Breast epithelium (tissue), 4 donors: ENCODE results near the gene PXDN. TPM values are rescaled to one million over a fixed set of nuclear protein-coding genes. Genes with fewer than 3 reads are reported as not detected.

Source experiments
- DNase-seq, 2 donors: peaks; one replicate each; pipeline ENCODE4 v3.0.0-alpha.2; 2019; ENCODE audit warnings: low spot score in 2 of 2
- H3K27ac ChIP-seq, 2 donors: fragments of 200-600 bp; sonication (generic) in 1 of 2; one replicate each; pipeline ENCODE4 v1.5.1; 2016 to 2019; ENCODE audit warnings: mild to moderate bottlenecking in 1 of 2
- H3K27me3 ChIP-seq, 2 donors: fragments of 200-600 bp; sonication (generic) in 1 of 2; one replicate each; pipeline versions ENCODE4 v1.5.1 to v1.6.0; 2017 to 2019; ENCODE audit warnings: control low read depth in 1 of 2, mild to moderate bottlenecking in 1 of 2
- H3K36me3 ChIP-seq: fragments of 200-600 bp; one replicate; pipeline ENCODE4 v1.5.1; 2019
- H3K4me1 ChIP-seq, 2 donors: fragments of 200-600 bp; sonication (generic); one replicate each; pipeline ENCODE4 v1.5.1; 2016 to 2019; ENCODE audit warnings: control low read depth in 1 of 2
- H3K4me3 ChIP-seq, 3 donors: fragments of 200-600 bp; sonication (generic); 1 replicate in 2 of 3; 2 replicates in 1 of 3; pipeline ENCODE4 v1.5.1; 2016 to 2019; ENCODE audit warnings: mild to moderate bottlenecking in 3 of 3, moderate library complexity in 2 of 3
- H3K9me3 ChIP-seq, 2 donors: fragments of 200-600 bp; sonication (generic) in 1 of 2; one replicate each; pipeline ENCODE4 v1.5.1; 2016 to 2019; ENCODE audit warnings: control low read depth in 1 of 2
- POLR2A ChIP-seq: fragments of 450-650 bp; IDR thresholded peaks from one replicate; pipeline ENCODE4 v1.6.1; 2016; ENCODE audit warnings: antibody characterized with exemption, mild to moderate bottlenecking, moderate library complexity
- POLR2AphosphoS5 ChIP-seq, 3 donors: sonication (generic); formaldehyde crosslinking; IDR thresholded peaks; one replicate each; pipeline ENCODE4 v1.6.1; 2017; ENCODE audit warnings: antibody characterized with exemption in 3 of 3
- intact Hi-C: fragments of 100-400 bp; cut with DNase I; formaldehyde crosslinking; loops from one replicate; pipeline ENCODE4 v1.15.1; 2023; ENCODE audit warnings: low total_unique reads
- total RNA-seq, 3 donors: library from RNA; depleted of rRNA; stranded (reverse); fragments of >200 nt; gene quantifications; one replicate each; pipeline ENCODE4 v1.1.0, GENCODE V29; 2016
- TF ChIP-seq, protein P1 (sequence below), 3 donors: fragments of 450-650 bp; IDR thresholded peaks; one replicate each; pipeline ENCODE4 v1.5.1; 2016 to 2017; ENCODE audit warnings: antibody characterized with exemption in 3 of 3, mild to moderate bottlenecking in 3 of 3, moderate library complexity in 3 of 3

The PXDN gene
- total RNA-seq, 3 donors from 2014 or later = 42.4 to 108 (median 64.2) TPM

DNA sequence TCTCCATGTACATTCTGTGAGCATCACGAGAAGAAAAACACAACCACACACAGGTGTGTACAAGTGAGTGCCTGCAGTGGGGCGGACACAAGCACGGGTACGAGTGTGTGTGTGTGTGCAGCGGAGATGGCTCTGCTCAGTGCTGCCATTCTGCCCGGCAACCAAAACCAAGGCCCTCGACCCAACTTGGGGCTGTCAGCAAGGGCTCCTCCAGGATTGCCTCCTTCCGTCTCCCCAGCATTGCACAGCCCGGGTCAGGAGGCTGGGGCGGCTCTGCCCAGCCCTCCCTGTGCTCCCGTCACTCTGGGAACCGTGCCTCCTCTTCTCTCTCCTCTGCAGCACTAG, 66.5 kb downstream of the PXDN start:
- Histone ChIP-seq H3K4me3 (no peak overlapping the region), H3K27me3 (no peaks in the 10 kb centered on the region), H3K27ac (no peak overlapping the region), H3K9me3 (no peaks in the 10 kb centered on the region), H3K4me1 (no peaks in the 10 kb centered on the region), H3K36me3 (no peaks in the 10 kb centered on the region)
- intact Hi-C loops = no loop called here
- no peak for DNase-seq
- TF ChIP-seq, protein P1, sequence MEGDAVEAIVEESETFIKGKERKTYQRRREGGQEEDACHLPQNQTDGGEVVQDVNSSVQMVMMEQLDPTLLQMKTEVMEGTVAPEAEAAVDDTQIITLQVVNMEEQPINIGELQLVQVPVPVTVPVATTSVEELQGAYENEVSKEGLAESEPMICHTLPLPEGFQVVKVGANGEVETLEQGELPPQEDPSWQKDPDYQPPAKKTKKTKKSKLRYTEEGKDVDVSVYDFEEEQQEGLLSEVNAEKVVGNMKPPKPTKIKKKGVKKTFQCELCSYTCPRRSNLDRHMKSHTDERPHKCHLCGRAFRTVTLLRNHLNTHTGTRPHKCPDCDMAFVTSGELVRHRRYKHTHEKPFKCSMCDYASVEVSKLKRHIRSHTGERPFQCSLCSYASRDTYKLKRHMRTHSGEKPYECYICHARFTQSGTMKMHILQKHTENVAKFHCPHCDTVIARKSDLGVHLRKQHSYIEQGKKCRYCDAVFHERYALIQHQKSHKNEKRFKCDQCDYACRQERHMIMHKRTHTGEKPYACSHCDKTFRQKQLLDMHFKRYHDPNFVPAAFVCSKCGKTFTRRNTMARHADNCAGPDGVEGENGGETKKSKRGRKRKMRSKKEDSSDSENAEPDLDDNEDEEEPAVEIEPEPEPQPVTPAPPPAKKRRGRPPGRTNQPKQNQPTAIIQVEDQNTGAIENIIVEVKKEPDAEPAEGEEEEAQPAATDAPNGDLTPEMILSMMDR (IDR thresholded peaks at IDR 0.05) = no peak
- no peak for TF ChIP-seq POLR2A
- no peak for TF ChIP-seq POLR2AphosphoS5 (IDR thresholded peaks at IDR 0.05)

DNA sequence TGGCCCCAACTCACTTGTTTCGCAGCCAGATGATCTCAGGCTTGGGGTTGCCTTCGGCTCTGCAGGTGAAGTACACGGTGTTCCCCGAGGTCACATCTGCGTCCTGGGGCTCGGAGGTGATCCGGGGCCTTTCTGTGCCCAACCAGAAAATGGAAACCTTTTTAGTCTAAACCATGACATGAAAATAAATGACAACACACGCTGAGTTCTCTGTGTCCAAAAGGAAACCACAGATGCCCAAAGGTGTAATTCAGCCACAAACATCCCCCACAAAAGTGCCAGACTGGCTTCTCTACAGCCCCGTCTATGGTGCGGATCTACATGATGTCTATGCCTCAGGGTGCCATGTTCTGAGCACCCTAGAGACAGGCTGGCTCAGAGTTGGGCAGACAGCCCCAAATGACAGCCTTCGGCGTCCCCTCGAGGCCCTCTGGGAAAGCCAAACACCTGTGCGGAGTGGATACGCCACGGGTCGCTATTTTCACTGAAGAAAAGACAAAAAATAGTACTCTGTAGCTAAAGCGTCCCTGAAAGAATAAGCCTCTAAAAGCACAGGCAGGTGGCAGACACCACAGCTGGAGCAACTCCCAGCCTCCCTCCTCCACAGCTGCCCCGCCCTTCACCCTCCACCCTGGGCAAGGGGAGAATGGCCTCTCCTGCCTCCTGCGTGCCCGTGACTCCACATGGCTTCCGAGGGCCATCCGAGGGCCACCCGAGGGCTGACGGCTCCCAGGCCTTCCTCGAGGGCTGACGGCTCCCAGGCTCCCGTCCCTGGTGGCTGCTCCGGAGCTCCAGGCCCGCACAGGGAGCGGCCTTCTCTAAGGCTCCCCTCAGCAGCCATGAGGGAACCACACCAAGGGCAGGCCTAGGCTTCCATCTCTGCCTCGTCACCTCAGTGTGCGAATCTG, 67.1 kb downstream of the PXDN start:
- Histone ChIP-seq H3K36me3 (no peaks in the 10 kb centered on the region), H3K27ac (peak overlapping the region in 1 of 2 donors; percentile 57), H3K4me1 (no peaks in the 10 kb centered on the region), H3K27me3 (no peaks in the 10 kb centered on the region), H3K9me3 (no peaks in the 10 kb centered on the region), H3K4me3 (no peak overlapping the region)
- no peak for TF ChIP-seq POLR2A
- intact Hi-C loops = no loop called here
- DNase-seq = no peak

- peak in 1 of 2 donors; percentile 78 for DNase-seq
- no peak overlapping the region for H3K4me3 ChIP-seq
- intact Hi-C loops = no loop called here
- H3K9me3 ChIP-seq = no peaks in the 10 kb centered on the region
- H3K36me3 ChIP-seq = no peaks in the 10 kb centered on the region
- peak overlapping the region in 1 of 2 donors; percentile 57 for H3K27ac ChIP-seq
- no peaks in the 10 kb centered on the region for H3K27me3 ChIP-seq
- no peaks in the 10 kb centered on the region for H3K4me1 ChIP-seq
- TF ChIP-seq POLR2AphosphoS5 (IDR thresholded peaks at IDR 0.05) = no peak
- TF ChIP-seq, protein P1 (IDR thresholded peaks at IDR 0.05) = no peak
- TF ChIP-seq POLR2A = no peak
Observed at GRCh38 chr2:1676091-1676912, 68.0 kb downstream of the PXDN start.

DNA sequence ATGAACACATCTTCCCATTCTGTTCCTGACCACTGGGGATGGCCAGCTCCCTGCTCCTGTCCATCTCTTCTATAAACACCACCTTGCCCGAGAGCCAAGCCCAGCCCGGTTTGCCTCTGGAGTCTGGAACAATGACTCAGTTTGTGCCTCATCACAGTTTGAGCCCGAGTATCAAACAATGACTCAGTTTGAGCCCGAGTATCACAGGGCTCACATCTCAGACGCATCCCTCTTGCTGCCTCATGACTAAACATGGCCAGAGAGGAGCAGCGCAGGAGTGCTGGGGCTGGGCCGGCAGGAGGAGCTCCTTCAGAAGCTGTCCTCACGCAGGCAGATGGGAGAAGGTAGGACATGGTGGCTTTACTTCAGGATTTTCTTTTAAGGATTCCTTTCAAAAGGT, 68.7 kb downstream of the PXDN start:
- no peaks in the 10 kb centered on the region for H3K27me3 ChIP-seq
- intact Hi-C loops = no loop called here
- no peaks in the 10 kb centered on the region for H3K4me1 ChIP-seq
- no peaks in the 10 kb centered on the region for H3K9me3 ChIP-seq
- DNase-seq = peak in 1 of 2 donors; percentile 64
- H3K36me3 ChIP-seq = no peaks in the 10 kb centered on the region
- peak overlapping the region in 1 of 2 donors; percentile 57 for H3K27ac ChIP-seq
- H3K4me3 ChIP-seq = no peak overlapping the region
- TF ChIP-seq POLR2A = no peak
- TF ChIP-seq, protein P1 (IDR thresholded peaks at IDR 0.05) = peak in 1 of 3 donors; percentile 26
- no peak for TF ChIP-seq POLR2AphosphoS5 (IDR thresholded peaks at IDR 0.05)

- Histone ChIP-seq H3K4me3 (no peak overlapping the region), H3K4me1 (no peaks in the 10 kb centered on the region), H3K36me3 (no peaks in the 10 kb centered on the region), H3K27me3 (no peaks in the 10 kb centered on the region), H3K9me3 (no peaks in the 10 kb centered on the region), H3K27ac (no peak overlapping the region)
- no peak for DNase-seq
- intact Hi-C loops = no loop called here
- TF ChIP-seq, protein P1 (IDR thresholded peaks at IDR 0.05) = no peak
- TF ChIP-seq POLR2A (no peak), POLR2AphosphoS5 (IDR thresholded peaks at IDR 0.05) (no peak)
Observed at GRCh38 chr2:1674766-1675397, 69.4 kb downstream of the PXDN start.
